ENCODE measurements around the gene GNG11. TPM values are rescaled to one million over a fixed set of nuclear protein-coding genes. Genes with fewer than 3 reads are reported as not detected.

The GNG11 gene
- total RNA-seq, 3 donors from 2014 or later (not counting 1 experiment from before 2014, with no cell fraction given): 0.57 to 4.0 (median 1.5) TPM

DNA sequence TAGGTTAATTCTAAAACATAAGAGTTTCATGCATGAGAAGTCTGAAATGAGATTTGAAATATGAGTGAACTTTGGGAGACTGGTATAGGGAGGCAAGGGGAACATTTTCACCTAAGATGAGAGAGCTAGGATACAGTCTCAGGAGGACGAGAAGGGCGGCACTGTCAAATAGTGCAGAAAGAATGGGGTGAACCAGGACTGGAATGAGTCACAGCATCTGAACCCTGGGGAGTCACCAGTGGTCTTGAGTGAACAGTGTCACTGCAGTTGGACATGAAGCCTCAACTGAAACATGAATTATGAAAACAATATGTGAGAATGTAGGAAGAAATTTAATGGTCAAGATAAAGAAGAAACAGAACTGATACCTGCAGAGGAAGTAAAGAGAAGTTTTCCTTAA lies 33.8 kb downstream of the GNG11 start:
- H3K27ac Mint-ChIP-seq: no peak overlapping the region
- ATAC-seq (no peak), DNase-seq (no peak)
- no peaks in the 10 kb centered on the region for H3K4me1 ChIP-seq (ENCODE audit: control insufficient read depth, insufficient read depth, low read length)
- H3K27me3 Mint-ChIP-seq (ENCODE audit: low read depth in 2 of 2): peaks cover 0 to 18% of the 10 kb centered on the region in 2 donors
- TF ChIP-seq, protein P1, sequence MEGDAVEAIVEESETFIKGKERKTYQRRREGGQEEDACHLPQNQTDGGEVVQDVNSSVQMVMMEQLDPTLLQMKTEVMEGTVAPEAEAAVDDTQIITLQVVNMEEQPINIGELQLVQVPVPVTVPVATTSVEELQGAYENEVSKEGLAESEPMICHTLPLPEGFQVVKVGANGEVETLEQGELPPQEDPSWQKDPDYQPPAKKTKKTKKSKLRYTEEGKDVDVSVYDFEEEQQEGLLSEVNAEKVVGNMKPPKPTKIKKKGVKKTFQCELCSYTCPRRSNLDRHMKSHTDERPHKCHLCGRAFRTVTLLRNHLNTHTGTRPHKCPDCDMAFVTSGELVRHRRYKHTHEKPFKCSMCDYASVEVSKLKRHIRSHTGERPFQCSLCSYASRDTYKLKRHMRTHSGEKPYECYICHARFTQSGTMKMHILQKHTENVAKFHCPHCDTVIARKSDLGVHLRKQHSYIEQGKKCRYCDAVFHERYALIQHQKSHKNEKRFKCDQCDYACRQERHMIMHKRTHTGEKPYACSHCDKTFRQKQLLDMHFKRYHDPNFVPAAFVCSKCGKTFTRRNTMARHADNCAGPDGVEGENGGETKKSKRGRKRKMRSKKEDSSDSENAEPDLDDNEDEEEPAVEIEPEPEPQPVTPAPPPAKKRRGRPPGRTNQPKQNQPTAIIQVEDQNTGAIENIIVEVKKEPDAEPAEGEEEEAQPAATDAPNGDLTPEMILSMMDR (IDR thresholded peaks at IDR 0.05): no peak
- H3K4me1 Mint-ChIP-seq: no peaks in the 10 kb centered on the region
- no peaks in the 10 kb centered on the region for H3K27me3 ChIP-seq (ENCODE audit: control insufficient read depth, insufficient read depth, low read length)
- no peak overlapping the region for H3K27ac ChIP-seq (ENCODE audit: low read length)
- H3K4me3 ChIP-seq (ENCODE audit: low read length): no peak overlapping the region
- no peaks in the 10 kb centered on the region for H3K36me3 Mint-ChIP-seq
- intact Hi-C loops (cut with micrococcal nuclease): no loop called here
- H3K9me3 ChIP-seq (ENCODE audit: control insufficient read depth, insufficient read depth, low read length): no peaks in the 10 kb centered on the region
- no peaks in the 10 kb centered on the region for H3K9me3 Mint-ChIP-seq
- H3K4me3 Mint-ChIP-seq: no peak overlapping the region
- 85% methylated on average over 2 of the region's 2 CpGs for WGBS (ENCODE audit: insufficient coverage)
- H3K36me3 ChIP-seq (ENCODE audit: control insufficient read depth, insufficient read depth, low read length): no peaks in the 10 kb centered on the region

DNA sequence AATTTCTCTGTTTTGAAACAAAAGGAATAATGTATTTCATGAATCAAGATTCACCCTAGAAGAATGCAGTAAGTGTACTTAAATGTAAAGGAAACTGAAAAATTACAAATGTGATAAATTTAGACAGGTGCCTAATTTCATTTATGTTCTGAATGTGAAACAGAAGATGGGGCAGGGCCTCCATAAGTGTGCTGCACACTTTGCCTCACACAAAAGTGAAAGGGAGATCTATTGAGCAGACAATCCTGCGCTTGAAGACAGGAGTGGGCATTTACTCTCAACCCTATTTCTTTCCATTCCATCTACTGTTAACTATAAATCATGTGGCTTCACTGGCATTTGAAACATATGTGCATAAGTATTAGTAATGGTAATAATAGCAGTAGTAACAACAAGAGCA lies 36.2 kb downstream of the GNG11 start:
- no peaks in the 10 kb centered on the region for H3K9me3 ChIP-seq (ENCODE audit: control insufficient read depth, insufficient read depth, low read length)
- H3K27me3 ChIP-seq (ENCODE audit: control insufficient read depth, insufficient read depth, low read length): no peaks in the 10 kb centered on the region
- intact Hi-C loops (cut with micrococcal nuclease): no loop called here
- H3K36me3 ChIP-seq (ENCODE audit: control insufficient read depth, insufficient read depth, low read length): no peaks in the 10 kb centered on the region
- Mint-ChIP-seq H3K36me3 (no peaks in the 10 kb centered on the region), H3K4me3 (no peak overlapping the region), H3K9me3 (no peaks in the 10 kb centered on the region), H3K27ac (no peak overlapping the region), H3K27me3 (ENCODE audit: low read depth in 2 of 2) (peaks cover 0 to 18% of the 10 kb centered on the region in 2 donors), H3K4me1 (no peaks in the 10 kb centered on the region)
- ATAC-seq (no peak), DNase-seq (no peak)
- H3K27ac ChIP-seq (ENCODE audit: low read length): no peak overlapping the region
- 100% methylated on average over 1 of the region's 1 CpG for WGBS (ENCODE audit: insufficient coverage)
- H3K4me1 ChIP-seq (ENCODE audit: control insufficient read depth, insufficient read depth, low read length): no peaks in the 10 kb centered on the region
- TF ChIP-seq, protein P1 (IDR thresholded peaks at IDR 0.05): no peak
- no peak overlapping the region for H3K4me3 ChIP-seq (ENCODE audit: low read length)

DNA sequence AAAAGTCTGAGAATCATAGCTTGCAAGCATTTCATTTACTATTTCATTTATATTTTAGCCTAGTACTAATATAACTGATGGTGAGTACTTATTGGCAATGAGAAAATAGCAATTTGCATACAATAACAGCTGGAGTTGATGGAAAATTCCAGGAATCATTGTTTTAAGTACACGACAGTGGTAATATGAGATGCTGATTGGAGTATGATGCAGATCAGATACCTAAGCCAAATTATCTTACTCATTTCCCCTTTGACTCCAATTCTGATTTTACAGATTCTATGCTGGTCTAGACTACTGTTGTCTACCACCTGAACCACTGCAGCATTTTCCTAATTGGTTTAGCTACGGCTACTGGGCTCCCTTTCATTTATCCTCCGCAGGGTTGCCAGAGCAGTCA lies 36.7 kb downstream of the GNG11 start:
- DNase-seq: no peak
- Mint-ChIP-seq H3K36me3 (no peaks in the 10 kb centered on the region), H3K27ac (no peak overlapping the region), H3K27me3 (ENCODE audit: low read depth in 2 of 2) (peaks cover 0 to 18% of the 10 kb centered on the region in 2 donors), H3K4me3 (no peak overlapping the region), H3K4me1 (no peaks in the 10 kb centered on the region), H3K9me3 (no peaks in the 10 kb centered on the region)
- Histone ChIP-seq H3K9me3 (ENCODE audit: control insufficient read depth, insufficient read depth, low read length) (no peaks in the 10 kb centered on the region), H3K36me3 (ENCODE audit: control insufficient read depth, insufficient read depth, low read length) (no peaks in the 10 kb centered on the region), H3K27ac (ENCODE audit: low read length) (no peak overlapping the region), H3K4me3 (ENCODE audit: low read length) (no peak overlapping the region), H3K4me1 (ENCODE audit: control insufficient read depth, insufficient read depth, low read length) (no peaks in the 10 kb centered on the region), H3K27me3 (ENCODE audit: control insufficient read depth, insufficient read depth, low read length) (no peaks in the 10 kb centered on the region)
- no peak for ATAC-seq
- TF ChIP-seq, protein P1 (IDR thresholded peaks at IDR 0.05): no peak
- WGBS (ENCODE audit: insufficient coverage): 92% methylated on average over 2 of the region's 3 CpGs
- intact Hi-C loops (cut with micrococcal nuclease): no loop called here

DNA sequence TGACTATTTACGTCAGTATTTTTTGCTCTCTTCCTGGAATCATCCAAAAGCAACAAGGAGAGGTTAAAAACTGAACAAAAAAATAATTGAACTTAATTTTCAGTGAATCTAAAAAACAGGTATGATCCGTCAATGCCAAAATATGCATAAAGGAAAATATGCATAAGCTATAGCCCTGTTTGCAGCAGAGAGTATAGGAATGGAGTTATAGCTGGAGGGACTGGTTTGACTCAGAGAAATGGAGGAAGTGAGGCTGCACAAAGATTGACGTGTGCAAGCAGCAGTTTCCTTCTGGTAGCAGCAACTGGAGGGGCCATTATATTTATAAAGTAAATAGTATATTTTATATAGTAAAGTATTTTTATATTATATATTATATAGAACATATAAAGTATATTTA lies 37.1 kb downstream of the GNG11 start:
- H3K4me1 ChIP-seq (ENCODE audit: control insufficient read depth, insufficient read depth, low read length): no peaks in the 10 kb centered on the region

More for the DNA sequence above, 37.1 kb downstream of the GNG11 start:
- Mint-ChIP-seq H3K36me3 (no peaks in the 10 kb centered on the region), H3K27me3 (ENCODE audit: low read depth in 2 of 2) (peaks cover 0 to 18% of the 10 kb centered on the region in 2 donors), H3K9me3 (no peaks in the 10 kb centered on the region), H3K4me1 (no peaks in the 10 kb centered on the region), H3K4me3 (no peak overlapping the region), H3K27ac (no peak overlapping the region)
- H3K36me3 ChIP-seq (ENCODE audit: control insufficient read depth, insufficient read depth, low read length): no peaks in the 10 kb centered on the region
- intact Hi-C loops (cut with micrococcal nuclease): no loop called here
- WGBS (ENCODE audit: insufficient coverage): 81% methylated on average over 2 of the region's 3 CpGs
- DNase-seq: no peak
- H3K4me3 ChIP-seq (ENCODE audit: low read length): no peak overlapping the region
- TF ChIP-seq, protein P1 (IDR thresholded peaks at IDR 0.05): no peak
- no peak for ATAC-seq
- H3K9me3 ChIP-seq (ENCODE audit: control insufficient read depth, insufficient read depth, low read length): no peaks in the 10 kb centered on the region
- H3K27me3 ChIP-seq (ENCODE audit: control insufficient read depth, insufficient read depth, low read length): no peaks in the 10 kb centered on the region
- H3K27ac ChIP-seq (ENCODE audit: low read length): no peak overlapping the region
